HEK293 (cell line): ENCODE measurements around the gene CUL9.

Experiments
- GFI1B ChIP-seq: fragments of 450-650 bp; formaldehyde crosslinking; IDR thresholded peaks from 2 replicates; pipeline ENCODE4 v1.5.1; 2016; ENCODE audit warnings: missing biosample characterization, missing genetic modification characterization
- GLIS1 ChIP-seq: fragments of 450-650 bp; formaldehyde crosslinking; IDR thresholded peaks from 2 replicates; pipeline ENCODE4 v1.5.1; 2016; ENCODE audit warnings: missing biosample characterization, missing genetic modification characterization
- KLF16 ChIP-seq: fragments of 450-650 bp; formaldehyde crosslinking; IDR thresholded peaks from 2 replicates; pipeline ENCODE4 v1.5.1; 2017; ENCODE audit warnings: missing biosample characterization, missing genetic modification characterization
- OSR2 ChIP-seq: fragments of 450-650 bp; formaldehyde crosslinking; IDR thresholded peaks from 2 replicates; pipeline ENCODE4 v1.5.1; 2016; ENCODE audit warnings: missing biosample characterization, missing genetic modification characterization
- SP3 ChIP-seq: fragments of 450-650 bp; formaldehyde crosslinking; IDR thresholded peaks from 2 replicates; pipeline ENCODE4 v1.5.1; 2016; ENCODE audit warnings: missing biosample characterization, missing genetic modification characterization
- ZBTB1 ChIP-seq: fragments of 450-650 bp; formaldehyde crosslinking; IDR thresholded peaks from 2 replicates; pipeline ENCODE4 v1.5.1; 2016; ENCODE audit warnings: missing biosample characterization, missing genetic modification characterization
- ZBTB7A ChIP-seq: fragments of 450-650 bp; formaldehyde crosslinking; IDR thresholded peaks from 2 replicates; pipeline ENCODE4 v1.5.1; 2016; ENCODE audit warnings: low read depth, missing biosample characterization, missing genetic modification characterization
- ZEB2 ChIP-seq: fragments of 450-650 bp; formaldehyde crosslinking; IDR thresholded peaks from 2 replicates; pipeline ENCODE4 v1.5.1; 2016; ENCODE audit warnings: missing biosample characterization, missing genetic modification characterization
- ZIC2 ChIP-seq: fragments of 450-650 bp; formaldehyde crosslinking; IDR thresholded peaks from 2 replicates; pipeline ENCODE4 v1.5.1; 2016; ENCODE audit warnings: missing biosample characterization, missing genetic modification characterization
- ZNF114 ChIP-seq: fragments of 450-650 bp; formaldehyde crosslinking; IDR thresholded peaks from 2 replicates; pipeline ENCODE4 v1.5.0; 2017; ENCODE audit warnings: missing biosample characterization, missing genetic modification characterization
- ZNF155 ChIP-seq: fragments of 450-650 bp; formaldehyde crosslinking; IDR thresholded peaks from 2 replicates; pipeline ENCODE4 v1.5.1; 2016; ENCODE audit warnings: missing biosample characterization, missing genetic modification characterization
- ZNF169 ChIP-seq: fragments of 450-650 bp; formaldehyde crosslinking; IDR thresholded peaks from 2 replicates; pipeline ENCODE4 v1.5.1; 2016; ENCODE audit warnings: missing biosample characterization, missing genetic modification characterization
- ZNF19 ChIP-seq: fragments of 450-650 bp; formaldehyde crosslinking; IDR thresholded peaks from 2 replicates; pipeline ENCODE4; 2016; ENCODE audit warnings: missing biosample characterization, missing genetic modification characterization, low read depth
- ZNF202 ChIP-seq: fragments of 450-650 bp; formaldehyde crosslinking; IDR thresholded peaks from 2 replicates; pipeline ENCODE4 v1.5.1; 2016; ENCODE audit warnings: missing biosample characterization, missing genetic modification characterization, borderline replicate concordance
- ZNF302 ChIP-seq: fragments of 450-650 bp; formaldehyde crosslinking; IDR thresholded peaks from 2 replicates; pipeline ENCODE4 v1.5.1; 2016; ENCODE audit warnings: missing biosample characterization, missing genetic modification characterization, low read depth
- ZNF335 ChIP-seq: fragments of 450-650 bp; formaldehyde crosslinking; conservative IDR thresholded peaks from 2 replicates; pipeline ENCODE4 v1.5.1; 2016; ENCODE audit warnings: missing biosample characterization, missing genetic modification characterization
- ZNF391 ChIP-seq: fragments of 450-650 bp; formaldehyde crosslinking; IDR thresholded peaks from 2 replicates; pipeline ENCODE4 v1.5.1; 2016; ENCODE audit warnings: low read depth, missing biosample characterization, missing genetic modification characterization, borderline replicate concordance
- ZNF510 ChIP-seq: fragments of 450-650 bp; formaldehyde crosslinking; IDR thresholded peaks from 2 replicates; pipeline ENCODE4 v1.5.1; 2018; ENCODE audit warnings: mild to moderate bottlenecking, missing genetic modification characterization, missing biosample characterization; ENCODE audit not compliant: insufficient replicate concordance
- ZNF529 ChIP-seq: fragments of 450-650 bp; formaldehyde crosslinking; IDR thresholded peaks from 2 replicates; pipeline ENCODE4 v1.5.1; 2017; ENCODE audit warnings: missing genetic modification characterization, missing biosample characterization; ENCODE audit not compliant: insufficient replicate concordance
- ZNF555 ChIP-seq: fragments of 450-650 bp; formaldehyde crosslinking; conservative IDR thresholded peaks from 2 replicates; pipeline ENCODE4 v1.5.1; 2017; ENCODE audit warnings: missing biosample characterization, mild to moderate bottlenecking, missing genetic modification characterization, inconsistent platforms
- ZNF561 ChIP-seq: fragments of 450-650 bp; IDR thresholded peaks from 2 replicates; pipeline ENCODE4 v1.5.1; 2018; ENCODE audit warnings: missing biosample characterization, missing genetic modification characterization, borderline replicate concordance
- ZNF610 ChIP-seq: fragments of 450-650 bp; formaldehyde crosslinking; IDR thresholded peaks from 2 replicates; pipeline ENCODE4 v1.5.1; 2016; ENCODE audit warnings: missing biosample characterization, missing genetic modification characterization, borderline replicate concordance
- ZNF629 ChIP-seq: fragments of 450-650 bp; formaldehyde crosslinking; IDR thresholded peaks from 2 replicates; pipeline ENCODE4 v1.5.1; 2017; ENCODE audit warnings: missing biosample characterization, missing genetic modification characterization
- ZNF654 ChIP-seq: fragments of 450-650 bp; formaldehyde crosslinking; IDR thresholded peaks from 2 replicates; pipeline ENCODE4 v1.5.1; 2016; ENCODE audit warnings: low read depth, missing biosample characterization, missing genetic modification characterization
- ZNF837 ChIP-seq: fragments of 450-650 bp; formaldehyde crosslinking; IDR thresholded peaks from 2 replicates; pipeline ENCODE4 v1.5.1; 2016; ENCODE audit warnings: missing biosample characterization, missing genetic modification characterization
- ZSCAN16 ChIP-seq: fragments of 450-650 bp; formaldehyde crosslinking; IDR thresholded peaks from 2 replicates; pipeline ENCODE4 v1.5.1; 2016; ENCODE audit warnings: missing biosample characterization, missing genetic modification characterization
- ZSCAN30 ChIP-seq: fragments of 450-650 bp; IDR thresholded peaks from 2 replicates; pipeline ENCODE4 v1.5.1; 2018; ENCODE audit warnings: missing biosample characterization, mild to moderate bottlenecking, missing genetic modification characterization, moderate library complexity
- TF ChIP-seq, protein P1 (sequence below): fragments of 450-650 bp; formaldehyde crosslinking; IDR thresholded peaks from 2 replicates; pipeline ENCODE4 v1.5.1; 2016; ENCODE audit warnings: missing biosample characterization, missing genetic modification characterization
- TF ChIP-seq, protein P2 (sequence below): fragments of 450-650 bp; formaldehyde crosslinking; IDR thresholded peaks from 2 replicates; pipeline ENCODE4 v1.5.1; 2016; ENCODE audit warnings: missing biosample characterization, missing genetic modification characterization
- TF ChIP-seq, protein P3 (sequence below): fragments of 450-650 bp; formaldehyde crosslinking; IDR thresholded peaks from 2 replicates; pipeline ENCODE4 v1.5.1; 2016; ENCODE audit warnings: missing biosample characterization, missing genetic modification characterization
- TF ChIP-seq, protein P4 (sequence below): fragments of 450-650 bp; formaldehyde crosslinking; IDR thresholded peaks from 2 replicates; pipeline ENCODE4 v1.5.1; 2016; ENCODE audit warnings: missing biosample characterization, missing genetic modification characterization
- TF ChIP-seq, protein P5 (sequence below): fragments of 450-650 bp; formaldehyde crosslinking; IDR thresholded peaks from 2 replicates; pipeline ENCODE4 v1.5.1; 2017; ENCODE audit warnings: missing biosample characterization, missing genetic modification characterization

Gene CUL9

DNA sequence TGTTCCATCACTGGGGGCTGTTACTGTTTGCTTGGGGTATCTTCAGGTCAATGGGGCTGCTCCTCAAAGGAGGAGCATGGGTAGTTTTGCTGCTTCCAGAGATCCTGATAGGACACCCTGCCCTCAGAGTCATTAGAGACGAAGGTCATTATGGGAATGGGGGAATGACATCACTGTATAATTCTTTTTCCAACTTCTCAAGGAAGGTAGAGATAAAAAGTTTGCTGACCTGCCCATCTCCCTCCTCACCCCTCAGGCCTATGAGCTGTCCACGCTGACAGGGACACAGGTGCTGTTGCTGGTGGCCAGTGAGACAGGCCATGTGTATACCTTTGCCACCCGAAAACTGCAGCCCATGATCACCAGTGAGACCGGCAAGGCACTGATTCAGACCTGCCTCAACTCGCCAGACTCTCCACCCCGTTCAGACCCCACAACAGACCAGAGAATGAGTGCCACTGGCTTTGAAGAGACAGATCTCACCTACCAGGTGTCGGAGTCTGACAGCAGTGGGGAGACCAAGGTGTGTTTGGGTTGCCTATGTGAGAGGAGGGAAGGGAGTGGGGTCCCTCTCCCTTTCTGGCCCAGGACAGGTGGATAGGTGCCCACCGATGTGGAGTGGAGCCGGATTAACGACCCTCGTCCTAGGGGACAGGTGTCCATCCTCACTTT, 8.3 kb upstream of the CUL9 start (continued):
- TF ChIP-seq ZNF610 (tag by site-specific recombination) (no peak), ZNF114 (tag by site-specific recombination) (no peak), ZNF19 (no peak), ZBTB1 (tag by site-specific recombination) (no peak), GLIS1 (tag by site-specific recombination) (no peak), ZNF155 (tag by site-specific recombination) (no peak), ZNF391 (0 out of 2 replicates have a peak, but pooled peaks have one; percentile 8), ZNF169 (tag by site-specific recombination) (no peak), ZSCAN30 (tag by site-specific recombination) (no peak), ZNF529 (tag by site-specific recombination) (no peak), ZNF302 (tag by site-specific recombination) (no peak), ZNF510 (tag by site-specific recombination) (no peak), KLF16 (tag by site-specific recombination) (no peak), SP3 (no peak), ZSCAN16 (tag by site-specific recombination) (no peak), ZNF555 (no peak), ZNF202 (tag by site-specific recombination) (no peak), ZNF561 (tag by site-specific recombination) (no peak), ZIC2 (tag by site-specific recombination) (no peak), GFI1B (no peak), ZBTB7A (0 out of 2 replicates have a peak, but pooled peaks have one; percentile 12), ZNF629 (tag by site-specific recombination) (peak; percentile 56), ZEB2 (0 out of 2 replicates have a peak, but pooled peaks have one; percentile 61), ZNF837 (tag by site-specific recombination) (no peak), ZNF335 (tag by site-specific recombination) (no peak), ZNF654 (tag by site-specific recombination) (no peak), OSR2 (no peak)
- TF ChIP-seq, protein P1, sequence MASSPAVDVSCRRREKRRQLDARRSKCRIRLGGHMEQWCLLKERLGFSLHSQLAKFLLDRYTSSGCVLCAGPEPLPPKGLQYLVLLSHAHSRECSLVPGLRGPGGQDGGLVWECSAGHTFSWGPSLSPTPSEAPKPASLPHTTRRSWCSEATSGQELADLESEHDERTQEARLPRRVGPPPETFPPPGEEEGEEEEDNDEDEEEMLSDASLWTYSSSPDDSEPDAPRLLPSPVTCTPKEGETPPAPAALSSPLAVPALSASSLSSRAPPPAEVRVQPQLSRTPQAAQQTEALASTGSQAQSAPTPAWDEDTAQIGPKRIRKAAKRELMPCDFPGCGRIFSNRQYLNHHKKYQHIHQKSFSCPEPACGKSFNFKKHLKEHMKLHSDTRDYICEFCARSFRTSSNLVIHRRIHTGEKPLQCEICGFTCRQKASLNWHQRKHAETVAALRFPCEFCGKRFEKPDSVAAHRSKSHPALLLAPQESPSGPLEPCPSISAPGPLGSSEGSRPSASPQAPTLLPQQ (tag by site-specific recombination): no peak
- TF ChIP-seq, protein P2, sequence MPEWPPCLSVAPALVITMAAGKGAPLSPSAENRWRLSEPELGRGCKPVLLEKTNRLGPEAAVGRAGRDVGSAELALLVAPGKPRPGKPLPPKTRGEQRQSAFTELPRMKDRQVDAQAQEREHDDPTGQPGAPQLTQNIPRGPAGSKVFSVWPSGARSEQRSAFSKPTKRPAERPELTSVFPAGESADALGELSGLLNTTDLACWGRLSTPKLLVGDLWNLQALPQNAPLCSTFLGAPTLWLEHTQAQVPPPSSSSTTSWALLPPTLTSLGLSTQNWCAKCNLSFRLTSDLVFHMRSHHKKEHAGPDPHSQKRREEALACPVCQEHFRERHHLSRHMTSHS: no peak
- TF ChIP-seq, protein P3, sequence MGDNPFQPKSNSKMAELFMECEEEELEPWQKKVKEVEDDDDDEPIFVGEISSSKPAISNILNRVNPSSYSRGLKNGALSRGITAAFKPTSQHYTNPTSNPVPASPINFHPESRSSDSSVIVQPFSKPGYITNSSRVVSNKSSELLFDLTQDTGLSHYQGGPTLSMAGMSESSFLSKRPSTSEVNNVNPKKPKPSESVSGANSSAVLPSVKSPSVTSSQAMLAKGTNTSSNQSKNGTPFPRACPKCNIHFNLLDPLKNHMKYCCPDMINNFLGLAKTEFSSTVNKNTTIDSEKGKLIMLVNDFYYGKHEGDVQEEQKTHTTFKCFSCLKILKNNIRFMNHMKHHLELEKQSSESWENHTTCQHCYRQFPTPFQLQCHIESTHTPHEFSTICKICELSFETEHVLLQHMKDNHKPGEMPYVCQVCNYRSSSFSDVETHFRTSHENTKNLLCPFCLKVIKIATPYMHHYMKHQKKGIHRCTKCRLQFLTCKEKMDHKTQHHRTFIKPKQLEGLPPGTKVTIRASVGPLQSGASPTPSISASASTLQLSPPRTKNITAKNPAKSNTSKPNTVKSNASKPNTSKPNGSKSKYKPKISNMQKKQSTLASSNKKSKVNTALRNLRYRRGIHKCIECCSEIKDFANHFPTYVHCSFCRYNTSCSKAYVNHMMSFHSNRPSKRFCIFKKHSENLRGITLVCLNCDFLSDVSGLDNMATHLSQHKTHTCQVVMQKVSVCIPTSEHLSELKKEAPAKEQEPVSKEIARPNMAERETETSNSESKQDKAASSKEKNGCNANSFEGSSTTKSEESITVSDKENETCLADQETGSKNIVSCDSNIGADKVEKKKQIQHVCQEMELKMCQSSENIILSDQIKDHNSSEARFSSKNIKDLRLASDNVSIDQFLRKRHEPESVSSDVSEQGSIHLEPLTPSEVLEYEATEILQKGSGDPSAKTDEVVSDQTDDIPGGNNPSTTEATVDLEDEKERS (tag by site-specific recombination): no peak
- TF ChIP-seq, protein P4, sequence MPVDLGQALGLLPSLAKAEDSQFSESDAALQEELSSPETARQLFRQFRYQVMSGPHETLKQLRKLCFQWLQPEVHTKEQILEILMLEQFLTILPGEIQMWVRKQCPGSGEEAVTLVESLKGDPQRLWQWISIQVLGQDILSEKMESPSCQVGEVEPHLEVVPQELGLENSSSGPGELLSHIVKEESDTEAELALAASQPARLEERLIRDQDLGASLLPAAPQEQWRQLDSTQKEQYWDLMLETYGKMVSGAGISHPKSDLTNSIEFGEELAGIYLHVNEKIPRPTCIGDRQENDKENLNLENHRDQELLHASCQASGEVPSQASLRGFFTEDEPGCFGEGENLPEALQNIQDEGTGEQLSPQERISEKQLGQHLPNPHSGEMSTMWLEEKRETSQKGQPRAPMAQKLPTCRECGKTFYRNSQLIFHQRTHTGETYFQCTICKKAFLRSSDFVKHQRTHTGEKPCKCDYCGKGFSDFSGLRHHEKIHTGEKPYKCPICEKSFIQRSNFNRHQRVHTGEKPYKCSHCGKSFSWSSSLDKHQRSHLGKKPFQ (tag by site-specific recombination): no peak
- TF ChIP-seq, protein P5, sequence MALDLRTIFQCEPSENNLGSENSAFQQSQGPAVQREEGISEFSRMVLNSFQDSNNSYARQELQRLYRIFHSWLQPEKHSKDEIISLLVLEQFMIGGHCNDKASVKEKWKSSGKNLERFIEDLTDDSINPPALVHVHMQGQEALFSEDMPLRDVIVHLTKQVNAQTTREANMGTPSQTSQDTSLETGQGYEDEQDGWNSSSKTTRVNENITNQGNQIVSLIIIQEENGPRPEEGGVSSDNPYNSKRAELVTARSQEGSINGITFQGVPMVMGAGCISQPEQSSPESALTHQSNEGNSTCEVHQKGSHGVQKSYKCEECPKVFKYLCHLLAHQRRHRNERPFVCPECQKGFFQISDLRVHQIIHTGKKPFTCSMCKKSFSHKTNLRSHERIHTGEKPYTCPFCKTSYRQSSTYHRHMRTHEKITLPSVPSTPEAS (tag by site-specific recombination): no peak
